CD4-positive, alpha-beta T cell (primary cell): ENCODE measurements around the gene TOM1L2. TPM values are rescaled to one million over a fixed set of nuclear protein-coding genes. Genes with fewer than 3 reads are reported as not detected.

Experiments
- ATAC-seq: fragments of 200-7000 bp; cut with Tn5 transposase; one replicate; pipeline ENCODE4 v1.10.0; 2022; ENCODE audit warnings: mild to moderate bottlenecking; ENCODE audit not compliant: poor library complexity
- CTCF ChIA-PET: fragments of 350-600 bp; sonication (Branson Sonifier 250); formaldehyde crosslinking; loops from one replicate; lab custom pipeline; 2021; ENCODE audit warnings: antibody characterized with exemption, inconsistent platforms; lab: Charles Lee
- POLR2A ChIA-PET: fragments of 350-600 bp; sonication (Branson Sonifier 250); formaldehyde crosslinking; loops from one replicate; lab custom pipeline; 2021; ENCODE audit warnings: antibody characterized with exemption, inconsistent platforms; lab: Charles Lee
- DNase-seq, 14 experiments: peaks; one replicate each; pipeline ENCODE4 v3.0.0-alpha.2; 2013 to 2020; ENCODE audit warnings: mixed read lengths in 2 of 14
- H3K27ac ChIP-seq, 2 donors: one replicate each; pipeline versions ENCODE4 v1.5.1 to v1.7.0; 2013; ENCODE audit warnings: low read length in 2 of 2, low read depth in 1 of 2, mild to moderate bottlenecking in 1 of 2
- H3K27me3 ChIP-seq, 2 experiments: 1 replicate in 1 of 2; 2 replicates in 1 of 2; pipeline versions ENCODE4 v1.6.1 to v1.7.0; 2013; ENCODE audit warnings: low read length in 2 of 2, control low read depth in 1 of 2, mild to moderate bottlenecking in 1 of 2, moderate library complexity in 1 of 2; ENCODE audit not compliant: insufficient read depth in 2 of 2, control insufficient read depth in 1 of 2
- H3K36me3 ChIP-seq: one replicate; pipeline ENCODE4 v1.6.1; 2013; ENCODE audit warnings: low read length, control low read depth; ENCODE audit not compliant: insufficient read depth
- H3K4me1 ChIP-seq: one replicate; pipeline ENCODE4 v1.6.1; 2013; ENCODE audit warnings: low read length, control low read depth; ENCODE audit not compliant: insufficient read depth
- H3K4me3 ChIP-seq: one replicate; pipeline ENCODE4 v1.5.1; 2013; ENCODE audit warnings: mild to moderate bottlenecking, low read length, moderate library complexity
- H3K9me3 ChIP-seq, 2 experiments: 1 replicate in 1 of 2; 2 replicates in 1 of 2; pipeline versions ENCODE4 v1.6.1 to v1.7.0; 2013; ENCODE audit warnings: low read length in 2 of 2, mild to moderate bottlenecking in 2 of 2, control low read depth in 1 of 2, moderate library complexity in 1 of 2; ENCODE audit not compliant: control insufficient read depth in 1 of 2, insufficient read depth in 1 of 2
- H3K27ac Mint-ChIP-seq: one replicate; pipeline ENCODE4 v1.8.0; 2020; ENCODE audit warnings: mixed read lengths
- H3K27me3 Mint-ChIP-seq: one replicate; pipeline ENCODE4 v1.8.0; 2021; ENCODE audit warnings: mixed read lengths
- H3K36me3 Mint-ChIP-seq: one replicate; pipeline ENCODE4 v1.8.0; 2021; ENCODE audit warnings: low read depth, mixed read lengths
- H3K4me1 Mint-ChIP-seq: one replicate; pipeline ENCODE4 v1.8.0; 2021; ENCODE audit warnings: low read depth, mixed read lengths
- H3K4me3 Mint-ChIP-seq: one replicate; pipeline ENCODE4 v1.8.0; 2020; ENCODE audit warnings: mild to moderate bottlenecking, mixed read lengths
- H3K9me3 Mint-ChIP-seq: one replicate; pipeline ENCODE4 v1.8.0; 2020; ENCODE audit warnings: mixed read lengths
- CTCF ChIP-seq: fragments of 200-600 bp; IDR thresholded peaks from one replicate; pipeline ENCODE4 v1.8.0; 2022; ENCODE audit warnings: antibody characterized with exemption, mild to moderate bottlenecking
- intact Hi-C, 2 experiments: fragments of 100-400 bp; cut with DNase I in 1 of 2; cut with micrococcal nuclease in 1 of 2; formaldehyde crosslinking; loops; one replicate each; pipeline versions ENCODE4 v1.15.1 to v1.9.0; 2023 to 2025; cut with DNase I, micrococcal nuclease
- total RNA-seq, 174 experiments: library from RNA in 2 of 174; stranded (reverse) in 2 of 174; gene quantifications; one replicate each; pipeline ENCODE4 v1.2.3 and lab custom pipeline; 2021 to 2026

Gene TOM1L2
- total RNA-seq, 2 experiments from 2014 or later, result 28.5 to 30.5 TPM

- CTCF ChIA-PET, result no interaction called here
- peak overlapping the region; percentile 47 for H3K27ac Mint-ChIP-seq
Measured at GRCh38 chr17:17845046-17845775, 127.0 kb downstream of the TOM1L2 start.

GRCh38 chr17:17844500-17844899, 127.7 kb downstream of the TOM1L2 start:
- Histone ChIP-seq H3K27ac (no peak overlapping the region), H3K9me3 (no peaks in the 10 kb centered on the region), H3K4me3 (no peak overlapping the region), H3K4me1 (peaks cover 46% of the 10 kb centered on the region), H3K27me3 (no peaks in the 10 kb centered on the region), H3K36me3 (peaks cover 9% of the 10 kb centered on the region)
- Mint-ChIP-seq H3K9me3 (no peaks in the 10 kb centered on the region), H3K36me3 (no peaks in the 10 kb centered on the region), H3K27ac (peak overlapping the region; percentile 47), H3K4me1 (peaks cover 33% of the 10 kb centered on the region), H3K4me3 (no peak overlapping the region), H3K27me3 (no peaks in the 10 kb centered on the region)
- ChIA-PET CTCF (no interaction called here), POLR2A (no interaction called here)
- no peak for TF ChIP-seq CTCF
- DNase-seq (no peak), ATAC-seq (no peak)
- intact Hi-C loops, result no loop called here

More at GRCh38 chr17:17845046-17845775, 127.0 kb downstream of the TOM1L2 start:
- no peak for TF ChIP-seq CTCF
- Histone ChIP-seq H3K4me1 (peaks cover 48% of the 10 kb centered on the region), H3K4me3 (no peak overlapping the region), H3K36me3 (peaks cover 9% of the 10 kb centered on the region), H3K27ac (no peak overlapping the region), H3K27me3 (no peaks in the 10 kb centered on the region), H3K9me3 (no peaks in the 10 kb centered on the region)
- intact Hi-C loops, result no loop called here
- H3K9me3 Mint-ChIP-seq, result no peaks in the 10 kb centered on the region
- H3K36me3 Mint-ChIP-seq, result peaks cover 3% of the 10 kb centered on the region
- DNase-seq (no peak), ATAC-seq (no peak)
- POLR2A ChIA-PET, result interaction anchor here (1.4 kb wide), 1 partner anchor 9 kb away, joined by 4 read pairs; no protein-coding TSS in a partner anchor
- no peak overlapping the region for H3K4me3 Mint-ChIP-seq
- no peaks in the 10 kb centered on the region for H3K27me3 Mint-ChIP-seq
- H3K4me1 Mint-ChIP-seq, result peaks cover 38% of the 10 kb centered on the region

- intact Hi-C loops, result no loop called here
- no peaks in the 10 kb centered on the region for H3K9me3 ChIP-seq
- DNase-seq (no peak), ATAC-seq (no peak)
- no peaks in the 10 kb centered on the region for H3K27me3 Mint-ChIP-seq
- no peaks in the 10 kb centered on the region for H3K9me3 Mint-ChIP-seq
- H3K27ac ChIP-seq, result no peak overlapping the region
- H3K4me1 Mint-ChIP-seq, result peaks cover 33% of the 10 kb centered on the region
- no peak overlapping the region for H3K4me3 Mint-ChIP-seq
- no peak overlapping the region for H3K4me3 ChIP-seq
- H3K27ac Mint-ChIP-seq, result peak overlapping the region; percentile 47
- CTCF ChIA-PET, result no interaction called here
- no peak for TF ChIP-seq CTCF
- H3K4me1 ChIP-seq, result peaks cover 46% of the 10 kb centered on the region
- POLR2A ChIA-PET, result no interaction called here
- no peaks in the 10 kb centered on the region for H3K27me3 ChIP-seq
- peaks cover 9% of the 10 kb centered on the region for H3K36me3 ChIP-seq
- no peaks in the 10 kb centered on the region for H3K36me3 Mint-ChIP-seq
Measured at GRCh38 chr17:17844079-17844478, 128.1 kb downstream of the TOM1L2 start.
